ENCODE results near the gene ARHGAP22. TPM values are rescaled to one million over a fixed set of nuclear protein-coding genes. Genes with fewer than 3 reads are reported as not detected.

ARHGAP22 gene
- polyA plus RNA-seq, 1 experiment, result 7.2 TPM

DNA sequence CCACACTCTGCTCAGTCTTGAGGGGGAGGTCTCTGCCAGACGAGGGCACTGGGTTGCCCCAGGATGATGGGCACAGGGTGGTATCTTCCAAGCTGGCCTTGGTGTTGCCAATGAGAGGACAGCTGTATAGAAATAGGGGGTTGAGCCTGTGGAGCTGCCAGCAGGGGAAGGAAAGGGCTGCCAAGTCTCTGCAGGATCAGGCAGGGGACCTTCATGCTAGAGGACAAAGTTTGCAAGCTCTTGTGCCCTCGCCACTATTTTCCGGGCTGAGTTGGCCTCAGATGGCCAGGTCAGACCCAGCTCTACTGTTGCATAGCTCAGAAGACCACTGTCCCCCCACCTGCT, 68.7 kb downstream of the ARHGAP22 start:
- CTCF ChIA-PET, result interaction anchor here (1.0 to 28.7 kb wide), 3 partner anchors 12 to 122 kb away, joined by 3 to 739 read pairs (median 3); no protein-coding TSS in a partner anchor
- POLR2A ChIA-PET, result no interaction called here
- DNase-seq (ENCODE audit: low read depth), result no peak
- Histone ChIP-seq H3K27me3 (ENCODE audit: control insufficient read depth, insufficient read depth, low read length) (no peaks in the 10 kb centered on the region), H3K36me3 (ENCODE audit: control insufficient read depth, insufficient read depth, low read length) (peaks cover 2% of the 10 kb centered on the region), H3K4me3 (ENCODE audit: low read depth, low read length) (no peak overlapping the region)
- TF ChIP-seq, protein P1, sequence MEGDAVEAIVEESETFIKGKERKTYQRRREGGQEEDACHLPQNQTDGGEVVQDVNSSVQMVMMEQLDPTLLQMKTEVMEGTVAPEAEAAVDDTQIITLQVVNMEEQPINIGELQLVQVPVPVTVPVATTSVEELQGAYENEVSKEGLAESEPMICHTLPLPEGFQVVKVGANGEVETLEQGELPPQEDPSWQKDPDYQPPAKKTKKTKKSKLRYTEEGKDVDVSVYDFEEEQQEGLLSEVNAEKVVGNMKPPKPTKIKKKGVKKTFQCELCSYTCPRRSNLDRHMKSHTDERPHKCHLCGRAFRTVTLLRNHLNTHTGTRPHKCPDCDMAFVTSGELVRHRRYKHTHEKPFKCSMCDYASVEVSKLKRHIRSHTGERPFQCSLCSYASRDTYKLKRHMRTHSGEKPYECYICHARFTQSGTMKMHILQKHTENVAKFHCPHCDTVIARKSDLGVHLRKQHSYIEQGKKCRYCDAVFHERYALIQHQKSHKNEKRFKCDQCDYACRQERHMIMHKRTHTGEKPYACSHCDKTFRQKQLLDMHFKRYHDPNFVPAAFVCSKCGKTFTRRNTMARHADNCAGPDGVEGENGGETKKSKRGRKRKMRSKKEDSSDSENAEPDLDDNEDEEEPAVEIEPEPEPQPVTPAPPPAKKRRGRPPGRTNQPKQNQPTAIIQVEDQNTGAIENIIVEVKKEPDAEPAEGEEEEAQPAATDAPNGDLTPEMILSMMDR (IDR thresholded peaks at IDR 0.05; ENCODE audit: insufficient read depth, low read depth, low read length), result no peak

DNA sequence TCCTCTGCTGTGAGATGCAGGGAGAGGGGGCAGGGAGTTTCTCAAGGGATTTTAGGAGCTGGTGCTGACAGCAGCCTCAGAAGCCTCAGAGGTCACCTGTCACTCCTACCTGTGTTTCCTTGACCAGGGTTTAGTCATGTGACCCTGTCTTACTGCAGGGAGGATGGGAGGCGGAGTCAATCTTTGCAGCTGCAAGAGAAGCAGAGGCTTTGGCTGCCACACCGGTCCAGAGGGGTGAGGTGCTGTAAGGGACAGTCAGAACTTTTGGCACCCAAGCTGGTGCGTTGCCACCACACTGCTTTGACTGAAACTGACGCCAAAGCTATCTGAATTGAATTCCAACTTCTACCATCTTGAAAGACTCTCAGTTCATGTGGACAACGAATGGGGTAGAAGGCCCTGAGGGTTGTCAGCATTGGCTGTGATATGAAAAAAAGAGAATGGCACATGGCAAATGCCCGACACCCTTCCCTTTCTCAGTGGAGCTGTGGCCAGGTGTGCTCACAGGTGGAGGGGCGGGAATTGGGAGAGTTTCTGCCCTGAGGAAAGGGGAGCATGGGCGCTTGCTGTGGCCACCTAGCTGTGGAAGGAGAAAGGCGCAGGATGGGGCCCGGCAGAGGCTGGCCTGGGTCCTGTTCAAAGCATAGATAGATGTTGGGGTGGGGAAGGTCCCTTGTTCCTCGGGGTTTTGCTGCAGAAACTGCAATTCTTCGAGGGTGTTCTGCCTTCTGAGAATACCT, 69.3 kb downstream of the ARHGAP22 start:
- TF ChIP-seq, protein P1 (IDR thresholded peaks at IDR 0.05; ENCODE audit: insufficient read depth, low read depth, low read length), result no peak

DNA sequence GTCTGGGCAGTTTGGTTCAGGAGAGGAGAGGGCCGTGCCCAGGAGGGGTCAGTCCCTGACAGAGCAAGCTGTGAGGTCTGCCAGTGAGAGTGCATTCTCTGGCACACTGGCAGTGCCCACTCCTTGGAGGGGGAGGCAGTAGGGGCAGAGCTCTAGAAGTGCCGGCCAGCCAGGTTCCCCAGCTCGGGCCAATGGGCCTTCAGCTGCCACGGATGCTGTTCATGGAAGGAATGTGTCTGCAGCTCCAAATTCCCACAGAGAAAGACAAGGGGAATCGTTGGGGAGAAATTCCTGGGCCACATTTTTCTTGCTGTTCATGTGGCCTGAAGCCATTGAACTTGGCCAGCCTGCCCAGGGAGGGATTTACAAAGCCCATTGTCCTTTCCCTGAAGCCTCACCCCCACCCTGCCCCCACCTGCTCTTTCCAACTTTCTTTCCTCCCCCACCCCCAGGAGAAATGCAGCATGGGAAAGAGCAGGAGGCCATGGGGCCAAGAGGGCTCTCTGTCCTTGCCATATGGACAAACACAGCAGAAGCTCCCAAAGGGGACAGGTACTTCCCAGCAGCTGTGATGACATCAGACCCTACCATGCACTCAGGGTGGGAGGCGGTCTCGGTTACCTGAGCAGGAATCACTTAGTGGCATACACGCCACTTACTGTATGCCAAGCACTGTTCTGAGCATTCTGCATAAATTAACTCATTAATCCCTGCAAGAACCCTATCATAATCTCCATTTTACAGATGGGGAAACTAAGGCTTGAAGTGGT, 70.7 kb downstream of the ARHGAP22 start:
- TF ChIP-seq, protein P1 (IDR thresholded peaks at IDR 0.05; ENCODE audit: insufficient read depth, low read depth, low read length), result no peak
- POLR2A ChIA-PET, result no interaction called here
- Histone ChIP-seq H3K36me3 (ENCODE audit: control insufficient read depth, insufficient read depth, low read length) (peaks cover 2% of the 10 kb centered on the region), H3K4me3 (ENCODE audit: low read depth, low read length) (no peak overlapping the region), H3K27me3 (ENCODE audit: control insufficient read depth, insufficient read depth, low read length) (no peaks in the 10 kb centered on the region)
- DNase-seq (ENCODE audit: low read depth), result no peak
- CTCF ChIA-PET, result interaction anchor here (1.0 to 28.7 kb wide), 3 partner anchors 9 to 124 kb away, joined by 3 to 739 read pairs (median 4); no protein-coding TSS in a partner anchor

More for the DNA sequence above, 69.3 kb downstream of the ARHGAP22 start:
- no peak for DNase-seq (ENCODE audit: low read depth)
- no peak overlapping the region for H3K4me3 ChIP-seq (ENCODE audit: low read depth, low read length)
- ChIA-PET CTCF (interaction anchor here (1.0 to 28.7 kb wide), 2 partner anchors 12 to 123 kb away, joined by 3 to 739 read pairs; no protein-coding TSS in a partner anchor), POLR2A (no interaction called here)
- H3K27me3 ChIP-seq (ENCODE audit: control insufficient read depth, insufficient read depth, low read length), result no peaks in the 10 kb centered on the region
- peaks cover 2% of the 10 kb centered on the region for H3K36me3 ChIP-seq (ENCODE audit: control insufficient read depth, insufficient read depth, low read length)

DNA sequence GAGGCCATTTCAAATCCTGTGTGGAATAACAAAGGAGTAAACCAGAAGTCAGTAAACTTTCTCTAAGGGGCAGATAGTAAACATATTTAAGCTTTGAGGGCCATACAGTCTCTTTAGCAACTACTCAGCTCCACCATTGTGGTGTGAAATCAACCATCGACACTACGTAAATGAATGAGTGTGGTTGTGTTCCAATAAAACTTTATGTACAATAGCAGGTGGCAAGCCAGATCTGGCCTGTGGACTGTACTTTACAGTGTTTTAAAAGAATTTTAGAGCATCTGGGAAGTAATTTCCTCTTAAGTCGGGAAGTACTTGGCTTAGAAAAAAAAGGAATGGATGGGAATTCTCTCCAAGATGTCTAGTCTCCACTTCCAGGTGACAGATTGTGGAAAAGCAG, 71.3 kb downstream of the ARHGAP22 start:
- ChIA-PET CTCF (interaction anchor here (1.0 to 28.7 kb wide), 3 partner anchors 18 to 125 kb away, joined by 3 to 739 read pairs (median 4); no protein-coding TSS in a partner anchor), POLR2A (no interaction called here)
- DNase-seq (ENCODE audit: low read depth), result no peak
- Histone ChIP-seq H3K4me3 (ENCODE audit: low read depth, low read length) (no peak overlapping the region), H3K36me3 (ENCODE audit: control insufficient read depth, insufficient read depth, low read length) (peaks cover 2% of the 10 kb centered on the region), H3K27me3 (ENCODE audit: control insufficient read depth, insufficient read depth, low read length) (no peaks in the 10 kb centered on the region)
- TF ChIP-seq, protein P1 (IDR thresholded peaks at IDR 0.05; ENCODE audit: insufficient read depth, low read depth, low read length), result no peak

DNA sequence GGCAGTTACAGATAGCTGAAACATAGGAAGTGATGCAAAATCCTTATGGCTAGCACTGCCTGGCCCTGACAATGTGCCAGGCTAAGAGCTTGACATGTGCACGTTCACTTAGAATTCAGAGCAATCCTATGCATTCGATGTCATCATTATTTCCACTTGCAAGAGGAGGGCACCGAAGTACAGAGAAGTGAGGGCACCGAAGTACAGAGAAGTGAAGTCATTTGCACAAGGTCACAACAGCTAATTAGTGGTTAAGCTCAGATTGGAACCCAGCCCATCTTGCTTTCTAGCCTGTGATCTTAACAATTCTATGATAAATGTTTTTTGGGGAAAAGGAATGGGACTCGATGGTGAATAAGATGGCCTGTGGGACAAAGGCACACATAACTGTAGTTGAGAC, 73.4 kb downstream of the ARHGAP22 start:
- TF ChIP-seq, protein P1 (IDR thresholded peaks at IDR 0.05; ENCODE audit: insufficient read depth, low read depth, low read length), result no peak
- ChIA-PET POLR2A (no interaction called here), CTCF (interaction anchor here (28.7 kb wide), 1 partner anchor 127 kb away, joined by 739 read pairs; no protein-coding TSS in a partner anchor)
- Histone ChIP-seq H3K27me3 (ENCODE audit: control insufficient read depth, insufficient read depth, low read length) (no peaks in the 10 kb centered on the region), H3K36me3 (ENCODE audit: control insufficient read depth, insufficient read depth, low read length) (peaks cover 2% of the 10 kb centered on the region), H3K4me3 (ENCODE audit: low read depth, low read length) (no peak overlapping the region)
- DNase-seq (ENCODE audit: low read depth), result no peak

Measured in BJ (cell line).